Body of pancreas (tissue), 4 donors: ENCODE measurements around the gene CIRBP. TPM values are rescaled to one million over a fixed set of nuclear protein-coding genes. Genes with fewer than 3 reads are reported as not detected.
A peak's percentile ranks its signal among the peaks of the same experiment; 100 is the strongest.

Experiments
- ATAC-seq: fragments of 150-250 bp; one replicate; pipeline ENCODE4 v1.9.1; 2016
- DNase-seq, 4 donors: peaks; one replicate each; pipeline ENCODE4 v3.0.0-alpha.2; 2019
- H3K27ac ChIP-seq, 4 donors: fragments of 200-600 bp; sonication (generic); 1 replicate in 3 of 4; 2 replicates in 1 of 4; pipeline versions ENCODE4 v1.5.1 to v1.6.1; 2016 to 2019; ENCODE audit warnings: mild to moderate bottlenecking in 1 of 4, mixed read lengths in 1 of 4, moderate library complexity in 1 of 4
- H3K27me3 ChIP-seq, 2 donors: fragments of 200-600 bp; sonication (generic); one replicate each; pipeline ENCODE4 v1.6.0; 2016; ENCODE audit warnings: mild to moderate bottlenecking in 1 of 2
- H3K36me3 ChIP-seq, 2 donors: fragments of 200-600 bp; sonication (generic); replicated peaks in 1 of 2; 2 replicates each; pipeline ENCODE4 v1.5.1; 2016; ENCODE audit warnings: low read depth in 2 of 2; ENCODE audit not compliant: insufficient read depth in 1 of 2
- H3K4me1 ChIP-seq: fragments of 200-600 bp; sonication (generic); one replicate; pipeline ENCODE4 v1.6.0; 2016
- H3K4me3 ChIP-seq, 2 donors: fragments of 200-600 bp; sonication (generic); 1 replicate in 1 of 2; 2 replicates in 1 of 2; pipeline ENCODE4 v1.5.1; 2016 to 2019
- H3K9me3 ChIP-seq, 3 donors: fragments of 200-600 bp; sonication (generic); 1 replicate in 2 of 3; 2 replicates in 1 of 3; pipeline ENCODE4 v1.5.1; 2016
- POLR2A ChIP-seq, 3 donors: fragments of 450-650 bp; IDR thresholded peaks; one replicate each; pipeline ENCODE4 v1.6.1; 2016; ENCODE audit warnings: antibody characterized with exemption in 3 of 3, mild to moderate bottlenecking in 2 of 3
- WGBS, 2 donors: methylation state at CpG; one replicate each; pipeline ENCODE4 v1.1.5; 2017; 5-methylcytosine and 5-hydroxymethylcytosine counted together
- intact Hi-C: fragments of 100-400 bp; cut with DNase I; formaldehyde crosslinking; loops from one replicate; pipeline ENCODE4 v1.15.1; 2023
- total RNA-seq, 2 donors: library from RNA; depleted of rRNA; stranded (reverse); fragments of >200 nt; gene quantifications; one replicate each; pipeline ENCODE4 v1.1.0, GENCODE V29; 2016
- TF ChIP-seq, protein P1 (sequence below), 7 experiments: fragments of 450-650 bp in 4 of 7; fragments of 200-600 bp in 3 of 7; sonication (generic) in 3 of 7; IDR thresholded peaks; one replicate each; pipeline ENCODE4 v1.5.1; 2016 to 2019; ENCODE audit warnings: antibody characterized with exemption in 7 of 7

The CIRBP gene
- total RNA-seq, 2 donors from 2014 or later = 582 to 630 TPM

DNA sequence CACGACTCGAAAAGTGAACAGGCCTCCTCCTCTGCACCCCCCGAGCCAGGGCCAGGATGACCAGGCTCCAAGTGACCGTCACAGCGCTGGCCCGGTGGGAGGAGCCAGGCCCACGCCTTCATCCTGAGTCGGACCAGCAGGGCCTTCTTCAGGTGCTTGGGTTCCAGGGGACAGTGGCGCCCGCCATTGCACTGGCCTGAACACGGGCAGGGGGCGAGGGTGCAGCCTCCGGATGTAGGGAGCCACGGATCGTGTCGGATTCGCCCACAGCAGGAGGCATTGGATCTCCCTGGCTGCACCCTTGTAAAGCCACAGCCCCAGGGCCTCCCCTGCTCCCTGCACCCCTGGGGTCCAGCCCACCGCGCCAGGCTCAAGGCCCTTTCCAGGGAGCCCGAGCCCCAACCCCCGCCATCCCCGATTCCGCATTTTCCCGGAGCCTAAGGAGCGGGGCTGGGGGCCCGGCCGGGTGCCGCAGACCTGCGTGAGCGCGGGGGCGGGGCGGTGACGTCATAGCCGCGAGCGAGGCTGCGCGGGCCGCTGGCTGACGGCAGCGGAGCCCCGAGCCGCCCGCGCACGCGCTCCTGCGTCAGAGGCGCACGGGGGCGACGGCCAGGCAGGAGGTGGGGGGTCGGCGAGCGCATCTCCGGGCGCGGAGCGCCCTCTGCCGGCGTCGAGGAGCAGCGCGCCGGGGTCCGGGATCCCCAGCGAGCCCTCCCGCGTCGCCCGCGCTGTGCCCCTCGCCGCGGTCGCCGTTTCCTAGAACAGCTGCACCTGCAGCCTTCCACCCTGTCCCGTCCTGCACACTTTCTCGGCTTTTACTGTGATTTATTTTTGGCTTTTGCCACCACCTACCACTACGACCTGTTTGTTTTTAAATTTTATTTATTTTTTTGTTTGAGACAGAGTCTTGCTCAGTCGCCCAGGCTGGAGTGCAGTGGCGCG is 29.1 kb upstream of the CIRBP start:
- Histone ChIP-seq H3K4me3 (no peak overlapping the region), H3K27ac (peak overlapping the region; percentile 26 to 100 (median 80)), H3K9me3 (no peaks in the 10 kb centered on the region), H3K4me1 (peaks cover 61% of the 10 kb centered on the region), H3K36me3 (no peaks in the 10 kb centered on the region), H3K27me3 (no peaks in the 10 kb centered on the region)
- 12 to 15% methylated on average over 16 to 70 of the region's 84 CpGs for WGBS, 2 donors
- DNase-seq (peak; percentile 79 to 88 (median 83)), ATAC-seq (peak; percentile 31)
- TF ChIP-seq, protein P1, sequence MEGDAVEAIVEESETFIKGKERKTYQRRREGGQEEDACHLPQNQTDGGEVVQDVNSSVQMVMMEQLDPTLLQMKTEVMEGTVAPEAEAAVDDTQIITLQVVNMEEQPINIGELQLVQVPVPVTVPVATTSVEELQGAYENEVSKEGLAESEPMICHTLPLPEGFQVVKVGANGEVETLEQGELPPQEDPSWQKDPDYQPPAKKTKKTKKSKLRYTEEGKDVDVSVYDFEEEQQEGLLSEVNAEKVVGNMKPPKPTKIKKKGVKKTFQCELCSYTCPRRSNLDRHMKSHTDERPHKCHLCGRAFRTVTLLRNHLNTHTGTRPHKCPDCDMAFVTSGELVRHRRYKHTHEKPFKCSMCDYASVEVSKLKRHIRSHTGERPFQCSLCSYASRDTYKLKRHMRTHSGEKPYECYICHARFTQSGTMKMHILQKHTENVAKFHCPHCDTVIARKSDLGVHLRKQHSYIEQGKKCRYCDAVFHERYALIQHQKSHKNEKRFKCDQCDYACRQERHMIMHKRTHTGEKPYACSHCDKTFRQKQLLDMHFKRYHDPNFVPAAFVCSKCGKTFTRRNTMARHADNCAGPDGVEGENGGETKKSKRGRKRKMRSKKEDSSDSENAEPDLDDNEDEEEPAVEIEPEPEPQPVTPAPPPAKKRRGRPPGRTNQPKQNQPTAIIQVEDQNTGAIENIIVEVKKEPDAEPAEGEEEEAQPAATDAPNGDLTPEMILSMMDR (IDR thresholded peaks at IDR 0.05) = peak; percentile 61 to 98 (median 85)
- TF ChIP-seq POLR2A (IDR thresholded peaks at IDR 0.05) = no peak
- intact Hi-C loops = no loop called here

DNA sequence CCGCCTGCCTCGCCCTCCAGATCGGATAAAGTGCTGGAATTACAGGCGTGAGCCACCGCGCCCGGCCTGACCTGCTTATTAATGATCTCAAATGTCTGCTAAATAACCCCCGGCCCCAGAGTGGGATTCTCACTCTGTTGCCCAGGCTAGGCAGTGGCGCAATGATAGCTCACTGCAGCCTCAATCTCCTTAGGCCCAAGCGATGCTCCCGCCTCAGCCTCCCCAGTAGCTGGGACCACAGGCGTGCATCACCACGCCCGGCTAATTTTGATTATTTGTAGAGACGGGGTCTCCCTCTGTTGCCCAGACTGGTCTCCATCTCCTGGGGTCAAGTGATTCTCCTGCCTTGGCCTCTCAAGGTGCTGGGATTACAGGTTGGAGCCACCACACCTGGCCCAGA is 28.2 kb upstream of the CIRBP start:
- ATAC-seq (no peak), DNase-seq (no peak)
- no peaks in the 10 kb centered on the region for H3K36me3 ChIP-seq
- WGBS, 2 donors = 54 to 57% methylated on average over 9 to 15 of the region's 15 CpGs
- intact Hi-C loops = no loop called here
- no peaks in the 10 kb centered on the region for H3K27me3 ChIP-seq
- H3K27ac ChIP-seq = peak overlapping the region in 3 of 4 donors; percentile 78 to 100 (median 90)
- H3K9me3 ChIP-seq = no peaks in the 10 kb centered on the region
- no peak for TF ChIP-seq POLR2A (IDR thresholded peaks at IDR 0.05)
- TF ChIP-seq, protein P1 (IDR thresholded peaks at IDR 0.05) = no peak
- H3K4me3 ChIP-seq = no peak overlapping the region
- peaks cover 69% of the 10 kb centered on the region for H3K4me1 ChIP-seq

DNA sequence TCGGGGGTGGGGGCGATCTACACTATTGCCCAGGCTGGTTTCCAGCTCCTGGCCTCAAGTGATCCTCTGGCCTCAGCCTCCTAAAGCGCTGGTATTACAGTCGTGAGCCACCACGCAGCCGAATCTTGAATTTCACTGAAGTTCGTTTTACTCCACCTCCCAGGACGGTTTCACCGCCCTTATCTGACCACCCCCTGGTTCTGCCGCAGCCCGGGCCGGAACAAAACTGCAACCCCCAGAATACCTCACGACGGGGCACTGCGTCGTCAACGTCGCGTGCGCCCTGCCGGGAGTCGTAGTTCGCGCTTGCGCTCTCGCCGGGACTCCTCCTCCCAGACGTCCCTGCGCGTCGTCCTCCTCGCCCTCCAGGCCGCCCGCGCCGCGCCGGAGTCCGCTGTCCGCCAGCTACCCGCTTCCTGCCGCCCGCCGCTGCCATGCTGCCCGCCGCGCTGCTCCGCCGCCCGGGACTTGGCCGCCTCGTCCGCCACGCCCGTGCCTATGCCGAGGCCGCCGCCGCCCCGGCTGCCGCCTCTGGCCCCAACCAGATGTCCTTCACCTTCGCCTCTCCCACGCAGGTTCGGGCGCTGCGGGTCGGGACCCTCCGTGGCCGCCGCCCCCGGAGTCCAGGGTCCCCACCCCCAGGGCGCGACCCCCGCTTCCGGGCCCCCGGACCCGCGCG is 27.6 kb upstream of the CIRBP start, which contains the start of gene ATP5F1D:
Gene ATP5F1D, plus strand, starts transcription at position 335 of the 679 bp plus-strand sequence. Its CDS starts 100 bp downstream, at position 435.
- peaks cover 76% of the 10 kb centered on the region for H3K4me1 ChIP-seq

DNA sequence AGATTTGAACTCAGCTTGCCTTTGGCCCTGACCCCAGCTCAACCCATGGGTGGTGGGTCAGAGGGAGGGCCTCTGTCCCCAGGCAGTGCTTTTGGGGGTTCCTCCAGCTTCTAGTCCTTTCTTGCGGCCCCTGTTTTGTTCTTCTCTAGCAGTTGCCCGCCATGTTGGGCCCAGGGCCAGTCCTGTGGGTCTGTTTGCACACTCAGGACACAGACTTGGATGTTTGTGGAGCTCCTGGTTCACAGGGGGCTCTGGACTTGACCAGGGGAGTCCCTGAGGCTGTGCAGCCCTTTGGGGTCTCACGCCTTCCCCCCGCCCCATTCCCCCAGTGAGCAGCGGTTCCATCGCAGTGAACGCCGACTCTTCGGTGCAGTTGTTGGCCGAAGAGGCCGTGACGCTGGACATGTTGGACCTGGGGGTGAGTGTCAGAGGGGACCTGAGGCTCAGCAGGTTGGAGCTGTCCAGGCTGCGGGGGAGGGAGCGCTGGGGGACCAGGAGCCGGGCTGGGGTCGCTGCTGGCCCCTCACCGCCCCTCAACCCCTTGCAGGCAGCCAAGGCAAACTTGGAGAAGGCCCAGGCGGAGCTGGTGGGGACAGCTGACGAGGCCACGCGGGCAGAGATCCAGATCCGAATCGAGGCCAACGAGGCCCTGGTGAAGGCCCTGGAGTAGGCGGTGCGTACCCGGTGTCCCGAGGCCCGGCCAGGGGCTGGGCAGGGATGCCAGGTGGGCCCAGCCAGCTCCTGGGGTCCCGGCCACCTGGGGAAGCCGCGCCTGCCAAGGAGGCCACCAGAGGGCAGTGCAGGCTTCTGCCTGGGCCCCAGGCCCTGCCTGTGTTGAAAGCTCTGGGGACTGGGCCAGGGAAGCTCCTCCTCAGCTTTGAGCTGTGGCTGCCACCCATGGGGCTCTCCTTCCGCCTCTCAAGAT is 25.1 kb upstream of the CIRBP start:
- peaks cover 78% of the 10 kb centered on the region for H3K4me1 ChIP-seq
- TF ChIP-seq, protein P1 (IDR thresholded peaks at IDR 0.05) = peak; percentile 91 to 98 (median 97)
- peak in 1 of 3 donors; percentile 18 for TF ChIP-seq POLR2A (IDR thresholded peaks at IDR 0.05)
- H3K27me3 ChIP-seq = no peaks in the 10 kb centered on the region
- 32 to 83% methylated on average over 9 to 28 of the region's 33 CpGs for WGBS, 2 donors
- H3K4me3 ChIP-seq = no peak overlapping the region
- ATAC-seq (peak; percentile 38), DNase-seq (peak; percentile 89 to 94 (median 92))
- intact Hi-C loops = no loop called here
- no peaks in the 10 kb centered on the region for H3K9me3 ChIP-seq
- peak overlapping the region; percentile 78 to 100 (median 89) for H3K27ac ChIP-seq
- no peaks in the 10 kb centered on the region for H3K36me3 ChIP-seq

More for the DNA sequence above, 27.6 kb upstream of the CIRBP start, which contains the start of gene ATP5F1D:
- TF ChIP-seq, protein P1 (IDR thresholded peaks at IDR 0.05) = peak in 1 of 7 experiments; percentile 17
- TF ChIP-seq POLR2A (IDR thresholded peaks at IDR 0.05) = peak; percentile 44 to 62 (median 59)
- Histone ChIP-seq H3K36me3 (no peaks in the 10 kb centered on the region), H3K9me3 (no peaks in the 10 kb centered on the region), H3K27me3 (no peaks in the 10 kb centered on the region), H3K27ac (peak within 1 kb of the TSS; percentile 78 to 100 (median 88)), H3K4me3 (peak within 1 kb of the TSS; percentile 39 to 85)
- 0 to 1% methylated on average over 33 to 68 of the region's 79 CpGs for WGBS, 2 donors
- intact Hi-C loops = no loop called here
- DNase-seq = peak; percentile 95 to 97 (median 96)
- ATAC-seq = peak; percentile 75
